ENCODE results near the gene SUCO. TPM values are rescaled to one million over a fixed set of nuclear protein-coding genes. Genes with fewer than 3 reads are reported as not detected.

The SUCO gene
- total RNA-seq, 5 donors from 2014 or later (not counting 1 experiment from before 2014, with no cell fraction given) = 43.7 to 87.1 (median 47.9) TPM

- ChIA-PET CTCF (interaction anchor here (0.7 to 2.2 kb wide), 8 partner anchors 16 to 1406 kb away, joined by 3 to 11 read pairs (median 4); partner anchors contain the start of gene FASLG (in 1 of the 2)), POLR2A (interaction anchor here in 1 of 2 donors (0.6 kb wide), 1 partner anchor 100 kb away, joined by 3 read pairs; no protein-coding TSS in a partner anchor)
- Histone ChIP-seq H3K4me3 (ENCODE audit: control insufficient read depth in 1 of 2, extremely low read depth in 1 of 2, low read length in 1 of 2) (no peak overlapping the region), H3K36me3 (ENCODE audit: control insufficient read depth in 2 of 2, extremely low read depth in 1 of 2, insufficient read depth in 1 of 2, low read length in 1 of 2) (no peaks in the 10 kb centered on the region), H3K4me1 (ENCODE audit: control insufficient read depth in 1 of 2, extremely low read depth in 1 of 2, insufficient read depth in 2 of 2, low read length in 2 of 2) (peaks cover 44 to 72% of the 10 kb centered on the region in 2 experiments), H3K27ac (ENCODE audit: low read length) (peak overlapping the region; percentile 52), H3K9me3 (no peaks in the 10 kb centered on the region), H3K27me3 (replicated peaks in 1 of 2; ENCODE audit: control insufficient read depth in 2 of 2, extremely low read depth in 1 of 2, insufficient read depth in 2 of 2, low read length in 1 of 2) (no peaks in the 10 kb centered on the region)
- H3K9me3 Mint-ChIP-seq = no peaks in the 10 kb centered on the region
- peak overlapping the region; percentile 86 to 90 for H3K27ac Mint-ChIP-seq
- H3K36me3 Mint-ChIP-seq = no peaks in the 10 kb centered on the region
- no peaks in the 10 kb centered on the region for H3K27me3 Mint-ChIP-seq
- peak overlapping the region in 2 of 3 donors; percentile 21 to 70 for H3K4me3 Mint-ChIP-seq
- DNase-seq (no peak), ATAC-seq (replicated peaks in 1 of 4) (no peak)
- H3K4me1 Mint-ChIP-seq = peaks cover 86 to 88% (median 87%) of the 10 kb centered on the region in 3 donors
- 60% methylated on average over 3 of the region's 8 CpGs for WGBS (ENCODE audit: insufficient coverage)
Observed at GRCh38 chr1:172640111-172640510, 107.2 kb downstream of the SUCO start.

DNA sequence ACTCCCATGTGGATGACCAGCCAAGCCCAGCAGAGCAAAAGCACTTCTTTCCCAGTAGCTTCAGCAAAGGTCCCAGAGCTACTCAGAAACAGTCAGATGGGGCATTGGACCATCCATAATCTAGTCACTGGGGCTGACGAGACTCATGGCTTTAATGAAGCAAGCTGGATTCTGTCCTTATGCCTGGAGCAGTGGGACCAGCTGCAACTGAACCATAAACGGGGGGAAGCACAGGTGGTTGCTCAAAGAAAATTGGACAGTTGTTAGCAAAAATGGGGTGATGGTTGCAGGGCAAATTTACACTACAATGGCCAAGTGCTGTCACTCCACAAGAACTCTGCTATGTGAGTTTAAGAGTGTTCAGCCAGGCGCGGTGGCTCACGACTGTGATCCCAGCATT, 108.5 kb downstream of the SUCO start:
- ChIA-PET CTCF (interaction anchor here in 1 of 2 donors (0.6 kb wide), 1 partner anchor 1709 kb away, joined by 3 read pairs; no protein-coding TSS in a partner anchor), POLR2A (interaction anchor here in 1 of 2 donors (0.7 kb wide), 1 partner anchor 57 kb away, joined by 3 read pairs; no protein-coding TSS in a partner anchor)
- ATAC-seq (replicated peaks in 1 of 4) (no peak), DNase-seq (no peak)
- no peak overlapping the region for H3K4me3 Mint-ChIP-seq
- no peak overlapping the region for H3K27ac ChIP-seq (ENCODE audit: low read length)
- no peaks in the 10 kb centered on the region for H3K9me3 Mint-ChIP-seq
- no peak overlapping the region for H3K4me3 ChIP-seq (ENCODE audit: control insufficient read depth in 1 of 2, extremely low read depth in 1 of 2, low read length in 1 of 2)
- no peaks in the 10 kb centered on the region for H3K36me3 Mint-ChIP-seq
- H3K36me3 ChIP-seq (ENCODE audit: control insufficient read depth in 2 of 2, extremely low read depth in 1 of 2, insufficient read depth in 1 of 2, low read length in 1 of 2) = no peaks in the 10 kb centered on the region
- H3K4me1 Mint-ChIP-seq = peaks cover 93 to 96% (median 93%) of the 10 kb centered on the region in 3 donors
- H3K27me3 Mint-ChIP-seq = no peaks in the 10 kb centered on the region
- H3K4me1 ChIP-seq (ENCODE audit: control insufficient read depth in 1 of 2, extremely low read depth in 1 of 2, insufficient read depth in 2 of 2, low read length in 2 of 2) = peaks cover 45 to 68% of the 10 kb centered on the region in 2 experiments
- peak overlapping the region; percentile 86 to 90 for H3K27ac Mint-ChIP-seq
- 100% methylated on average over 2 of the region's 5 CpGs for WGBS (ENCODE audit: insufficient coverage)
- H3K9me3 ChIP-seq = no peaks in the 10 kb centered on the region
- H3K27me3 ChIP-seq (replicated peaks in 1 of 2; ENCODE audit: control insufficient read depth in 2 of 2, extremely low read depth in 1 of 2, insufficient read depth in 2 of 2, low read length in 1 of 2) = no peaks in the 10 kb centered on the region

DNA sequence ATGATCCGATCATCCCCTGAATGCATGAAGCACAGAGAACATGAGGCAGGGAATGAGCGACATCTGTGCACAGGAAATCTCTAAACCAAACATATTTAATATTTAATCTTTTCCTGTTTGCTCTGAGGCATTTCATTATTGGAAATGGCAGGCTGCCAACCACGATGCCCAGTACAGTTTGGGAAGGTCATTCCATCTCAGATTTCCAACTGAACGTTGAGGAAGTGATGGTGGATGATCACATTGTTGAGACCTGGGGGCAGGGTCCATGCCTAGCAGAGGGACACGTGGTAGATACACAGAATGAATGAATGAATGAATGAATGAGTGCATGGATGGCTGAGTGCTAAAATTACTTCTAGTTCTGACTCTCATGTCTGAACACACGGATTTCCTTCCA, 110.0 kb downstream of the SUCO start:
- no peaks in the 10 kb centered on the region for H3K27me3 ChIP-seq (replicated peaks in 1 of 2; ENCODE audit: control insufficient read depth in 2 of 2, extremely low read depth in 1 of 2, insufficient read depth in 2 of 2, low read length in 1 of 2)
- 65% methylated on average over 4 of the region's 6 CpGs for WGBS (ENCODE audit: insufficient coverage)
- H3K9me3 ChIP-seq = no peaks in the 10 kb centered on the region
- peaks cover 38 to 69% of the 10 kb centered on the region in 2 experiments for H3K4me1 ChIP-seq (ENCODE audit: control insufficient read depth in 1 of 2, extremely low read depth in 1 of 2, insufficient read depth in 2 of 2, low read length in 2 of 2)
- Mint-ChIP-seq H3K36me3 (no peaks in the 10 kb centered on the region), H3K27ac (peak overlapping the region; percentile 86 to 90), H3K4me3 (peak overlapping the region in 2 of 3 donors; percentile 49 to 55), H3K27me3 (no peaks in the 10 kb centered on the region), H3K4me1 (peaks cover 91 to 97% (median 94%) of the 10 kb centered on the region in 3 donors), H3K9me3 (no peaks in the 10 kb centered on the region)
- peak overlapping the region; percentile 20 for H3K27ac ChIP-seq (ENCODE audit: low read length)
- DNase-seq = no peak
- CTCF ChIA-PET = interaction anchor here (0.5 to 1.0 kb wide), 2 partner anchors 33 to 1158 kb away, joined by 3 to 5 read pairs; no protein-coding TSS in a partner anchor
- ATAC-seq (replicated peaks in 1 of 4) = no peak
- POLR2A ChIA-PET = no interaction called here
- H3K36me3 ChIP-seq (ENCODE audit: control insufficient read depth in 2 of 2, extremely low read depth in 1 of 2, insufficient read depth in 1 of 2, low read length in 1 of 2) = no peaks in the 10 kb centered on the region
- no peak overlapping the region for H3K4me3 ChIP-seq (ENCODE audit: control insufficient read depth in 1 of 2, extremely low read depth in 1 of 2, low read length in 1 of 2)

- no peak overlapping the region for H3K4me3 ChIP-seq (ENCODE audit: control insufficient read depth in 1 of 2, extremely low read depth in 1 of 2, low read length in 1 of 2)
- Mint-ChIP-seq H3K4me3 (no peak overlapping the region), H3K9me3 (no peaks in the 10 kb centered on the region), H3K27ac (peak overlapping the region; percentile 51 to 77), H3K36me3 (no peaks in the 10 kb centered on the region), H3K27me3 (no peaks in the 10 kb centered on the region), H3K4me1 (peaks cover 61 to 64% (median 63%) of the 10 kb centered on the region in 3 donors)
- ChIA-PET POLR2A (no interaction called here), CTCF (no interaction called here)
- H3K27me3 ChIP-seq (replicated peaks in 1 of 2; ENCODE audit: control insufficient read depth in 2 of 2, extremely low read depth in 1 of 2, insufficient read depth in 2 of 2, low read length in 1 of 2) = no peaks in the 10 kb centered on the region
- no CpG with 5 or more reads among the region's 1 CpG for WGBS (ENCODE audit: insufficient coverage)
- DNase-seq (no peak), ATAC-seq (replicated peaks in 1 of 4) (no peak)
- H3K36me3 ChIP-seq (ENCODE audit: control insufficient read depth in 2 of 2, extremely low read depth in 1 of 2, insufficient read depth in 1 of 2, low read length in 1 of 2) = no peaks in the 10 kb centered on the region
- no peaks in the 10 kb centered on the region for H3K9me3 ChIP-seq
- no peak overlapping the region for H3K27ac ChIP-seq (ENCODE audit: low read length)
- peaks cover 21 to 40% of the 10 kb centered on the region in 2 experiments for H3K4me1 ChIP-seq (ENCODE audit: control insufficient read depth in 1 of 2, extremely low read depth in 1 of 2, insufficient read depth in 2 of 2, low read length in 2 of 2)
Observed at GRCh38 chr1:172646653-172647052, 113.7 kb downstream of the SUCO start.

- peak overlapping the region; percentile 51 to 77 for H3K27ac Mint-ChIP-seq
Observed at GRCh38 chr1:172647110-172647564, 114.2 kb downstream of the SUCO start.

GRCh38 chr1:172647987-172648386, 115.0 kb downstream of the SUCO start:
- no CpG with 5 or more reads among the region's 4 CpGs for WGBS (ENCODE audit: insufficient coverage)
- no peak for DNase-seq
- CTCF ChIA-PET = no interaction called here
- Mint-ChIP-seq H3K27ac (peak overlapping the region; percentile 5 to 77), H3K4me1 (peaks cover 52 to 55% (median 52%) of the 10 kb centered on the region in 3 donors), H3K9me3 (no peaks in the 10 kb centered on the region), H3K4me3 (no peak overlapping the region), H3K36me3 (no peaks in the 10 kb centered on the region), H3K27me3 (no peaks in the 10 kb centered on the region)
- no peak overlapping the region for H3K4me3 ChIP-seq (ENCODE audit: control insufficient read depth in 1 of 2, extremely low read depth in 1 of 2, low read length in 1 of 2)
- ATAC-seq (replicated peaks in 1 of 4) = no peak
- H3K9me3 ChIP-seq = no peaks in the 10 kb centered on the region
- no peaks in the 10 kb centered on the region for H3K27me3 ChIP-seq (replicated peaks in 1 of 2; ENCODE audit: control insufficient read depth in 2 of 2, extremely low read depth in 1 of 2, insufficient read depth in 2 of 2, low read length in 1 of 2)
- H3K27ac ChIP-seq (ENCODE audit: low read length) = no peak overlapping the region
- POLR2A ChIA-PET = no interaction called here
- peaks cover 21 to 30% of the 10 kb centered on the region in 2 experiments for H3K4me1 ChIP-seq (ENCODE audit: control insufficient read depth in 1 of 2, extremely low read depth in 1 of 2, insufficient read depth in 2 of 2, low read length in 2 of 2)
- H3K36me3 ChIP-seq (ENCODE audit: control insufficient read depth in 2 of 2, extremely low read depth in 1 of 2, insufficient read depth in 1 of 2, low read length in 1 of 2) = no peaks in the 10 kb centered on the region

More at GRCh38 chr1:172647110-172647564, 114.2 kb downstream of the SUCO start:
- peaks cover 58 to 60% (median 60%) of the 10 kb centered on the region in 3 donors for H3K4me1 Mint-ChIP-seq
- peak overlapping the region in 1 of 3 donors; percentile 20 for H3K4me3 Mint-ChIP-seq
- DNase-seq (peak in 13 of 35 experiments; percentile 6 to 54 (median 25)), ATAC-seq (replicated peaks in 1 of 4) (peak; percentile 56 to 71 (median 63))
- ChIA-PET POLR2A (no interaction called here), CTCF (no interaction called here)
- Histone ChIP-seq H3K27ac (ENCODE audit: low read length) (peak overlapping the region; percentile 46), H3K4me1 (ENCODE audit: control insufficient read depth in 1 of 2, extremely low read depth in 1 of 2, insufficient read depth in 2 of 2, low read length in 2 of 2) (peaks cover 21 to 38% of the 10 kb centered on the region in 2 experiments), H3K27me3 (replicated peaks in 1 of 2; ENCODE audit: control insufficient read depth in 2 of 2, extremely low read depth in 1 of 2, insufficient read depth in 2 of 2, low read length in 1 of 2) (no peaks in the 10 kb centered on the region), H3K36me3 (ENCODE audit: control insufficient read depth in 2 of 2, extremely low read depth in 1 of 2, insufficient read depth in 1 of 2, low read length in 1 of 2) (no peaks in the 10 kb centered on the region), H3K9me3 (no peaks in the 10 kb centered on the region), H3K4me3 (ENCODE audit: control insufficient read depth in 1 of 2, extremely low read depth in 1 of 2, low read length in 1 of 2) (no peak overlapping the region)
- whole genome bisulfite sequencing (ENCODE audit: insufficient coverage) = 0% methylated on average over 4 of the region's 8 CpGs
- H3K27me3 Mint-ChIP-seq = no peaks in the 10 kb centered on the region
- no peaks in the 10 kb centered on the region for H3K36me3 Mint-ChIP-seq
- H3K9me3 Mint-ChIP-seq = no peaks in the 10 kb centered on the region

All from T-cell (primary cell).